ENCODE measurements around the gene PPP1R14C. TPM values are rescaled to one million over a fixed set of nuclear protein-coding genes. Genes with fewer than 3 reads are reported as not detected.

The PPP1R14C gene
- total and polyA plus RNA-seq, 2 donors (not counting 1 experiment from before 2014, with no cell fraction given) = 0.17 TPM; not detected in 1

- Histone ChIP-seq H4K20me1 (ENCODE audit: control insufficient read depth, extremely low read depth, insufficient read depth, low read length) (no peaks in the 10 kb centered on the region), H3K9me3 (ENCODE audit: control insufficient read depth, insufficient read depth, low read depth, low read length) (no peaks in the 10 kb centered on the region), H2AFZ (ENCODE audit: low read length) (no peak overlapping the region), H3K4me1 (ENCODE audit: control insufficient read depth, extremely low read depth, insufficient read depth, low read length) (no peaks in the 10 kb centered on the region), H3K27me3 (ENCODE audit: control insufficient read depth, insufficient read depth, low read length) (no peaks in the 10 kb centered on the region), H3K4me3 (replicated peaks in 1 of 4; ENCODE audit: control extremely low read depth in 1 of 4, insufficient read depth in 1 of 4, low read depth in 3 of 4, low read length in 4 of 4) (no peak overlapping the region), H3K36me3 (ENCODE audit: control insufficient read depth, insufficient read depth, low read length) (no peaks in the 10 kb centered on the region), H3K4me2 (ENCODE audit: extremely low read depth, insufficient read depth, low read length) (no peak overlapping the region), H3K79me2 (ENCODE audit: control insufficient read depth, insufficient read depth, low read length) (no peaks in the 10 kb centered on the region), H3K27ac (ENCODE audit: insufficient read depth, low read length) (no peak overlapping the region), H3K9ac (ENCODE audit: insufficient read depth, low read length) (no peak overlapping the region)
- DNase-seq (ENCODE audit: low read depth in 2 of 2) = no peak
- TF ChIP-seq CTCF (conservative IDR thresholded peaks at IDR 0.05 in 1 of 2, IDR thresholded peaks at IDR 0.05 in 1 of 2; ENCODE audit: low read depth in 1 of 2, low read length in 2 of 2) = no peak
- TF ChIP-seq EZH2 (IDR thresholded peaks at IDR 0.05; ENCODE audit: low read length, missing control alignments) = no peak
Measured at GRCh38 chr6:150203378-150203777, 60.5 kb downstream of the PPP1R14C start.

GRCh38 chr6:150203871-150204545 is 61.2 kb downstream of the PPP1R14C start:
- H3K4me1 ChIP-seq (ENCODE audit: control insufficient read depth, extremely low read depth, insufficient read depth, low read length) = no peaks in the 10 kb centered on the region
- no peak overlapping the region for H3K27ac ChIP-seq (ENCODE audit: insufficient read depth, low read length)
- H3K27me3 ChIP-seq (ENCODE audit: control insufficient read depth, insufficient read depth, low read length) = no peaks in the 10 kb centered on the region
- H3K36me3 ChIP-seq (ENCODE audit: control insufficient read depth, insufficient read depth, low read length) = no peaks in the 10 kb centered on the region
- no peak for DNase-seq (ENCODE audit: low read depth in 2 of 2)
- H4K20me1 ChIP-seq (ENCODE audit: control insufficient read depth, extremely low read depth, insufficient read depth, low read length) = no peaks in the 10 kb centered on the region
- no peaks in the 10 kb centered on the region for H3K79me2 ChIP-seq (ENCODE audit: control insufficient read depth, insufficient read depth, low read length)
- no peak overlapping the region for H2AFZ ChIP-seq (ENCODE audit: low read length)
- H3K9me3 ChIP-seq (ENCODE audit: control insufficient read depth, insufficient read depth, low read depth, low read length) = no peaks in the 10 kb centered on the region
- H3K4me2 ChIP-seq (ENCODE audit: extremely low read depth, insufficient read depth, low read length) = no peak overlapping the region
- H3K9ac ChIP-seq (ENCODE audit: insufficient read depth, low read length) = no peak overlapping the region
- TF ChIP-seq EZH2 (IDR thresholded peaks at IDR 0.05; ENCODE audit: low read length, missing control alignments) (no peak), CTCF (conservative IDR thresholded peaks at IDR 0.05 in 1 of 2, IDR thresholded peaks at IDR 0.05 in 1 of 2; ENCODE audit: low read depth in 1 of 2, low read length in 2 of 2) (no peak)
- H3K4me3 ChIP-seq (replicated peaks in 1 of 4; ENCODE audit: control extremely low read depth in 1 of 4, insufficient read depth in 1 of 4, low read depth in 3 of 4, low read length in 4 of 4) = no peak overlapping the region

DNA sequence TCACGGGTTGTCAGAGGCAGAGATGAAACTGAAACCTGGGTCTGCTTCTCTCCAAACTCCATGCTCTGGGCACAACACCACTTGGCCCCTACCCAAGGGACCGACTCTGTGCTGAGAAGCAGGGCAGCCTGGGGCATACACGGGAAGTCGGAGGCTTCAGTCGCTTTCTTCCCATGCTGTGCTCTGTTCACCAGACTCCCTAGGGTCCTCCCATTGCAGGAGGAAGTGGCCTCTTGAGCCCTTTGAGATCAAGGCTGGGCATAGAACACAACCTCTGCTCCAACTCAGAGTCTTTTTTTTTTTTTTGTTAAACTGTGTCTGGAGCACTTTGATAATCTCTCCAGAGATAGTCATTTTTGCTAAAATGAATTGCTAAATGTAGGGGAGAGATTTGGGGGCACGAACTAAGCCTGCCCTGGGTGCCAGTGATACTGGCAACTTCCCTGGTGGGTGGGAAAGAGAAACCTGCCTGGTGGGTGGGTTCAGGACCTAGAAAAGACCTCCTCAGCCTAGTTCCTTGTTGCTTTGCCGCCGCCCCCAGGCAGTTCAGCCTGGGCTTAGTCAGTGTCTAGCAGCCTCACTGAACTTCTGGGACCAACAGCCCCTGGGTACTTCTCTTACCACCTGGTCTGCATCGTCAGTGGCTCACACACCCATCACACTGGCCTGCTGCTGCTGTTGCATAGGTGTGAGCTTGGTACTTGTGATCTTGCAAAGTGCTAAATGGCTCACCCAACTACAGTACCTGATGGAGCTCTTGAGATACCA is 62.0 kb downstream of the PPP1R14C start:
- H3K4me1 ChIP-seq (ENCODE audit: control insufficient read depth, extremely low read depth, insufficient read depth, low read length) = no peaks in the 10 kb centered on the region
- no peak overlapping the region for H3K27ac ChIP-seq (ENCODE audit: insufficient read depth, low read length)
- no peak overlapping the region for H3K9ac ChIP-seq (ENCODE audit: insufficient read depth, low read length)
- no peak for DNase-seq (ENCODE audit: low read depth in 2 of 2)
- no peaks in the 10 kb centered on the region for H3K36me3 ChIP-seq (ENCODE audit: control insufficient read depth, insufficient read depth, low read length)
- no peaks in the 10 kb centered on the region for H3K27me3 ChIP-seq (ENCODE audit: control insufficient read depth, insufficient read depth, low read length)
- H2AFZ ChIP-seq (ENCODE audit: low read length) = no peak overlapping the region
- H3K4me3 ChIP-seq (replicated peaks in 1 of 4; ENCODE audit: control extremely low read depth in 1 of 4, insufficient read depth in 1 of 4, low read depth in 3 of 4, low read length in 4 of 4) = no peak overlapping the region
- TF ChIP-seq EZH2 (IDR thresholded peaks at IDR 0.05; ENCODE audit: low read length, missing control alignments) = no peak
- no peak for TF ChIP-seq CTCF (conservative IDR thresholded peaks at IDR 0.05 in 1 of 2, IDR thresholded peaks at IDR 0.05 in 1 of 2; ENCODE audit: low read depth in 1 of 2, low read length in 2 of 2)
- H3K79me2 ChIP-seq (ENCODE audit: control insufficient read depth, insufficient read depth, low read length) = no peaks in the 10 kb centered on the region
- no peaks in the 10 kb centered on the region for H3K9me3 ChIP-seq (ENCODE audit: control insufficient read depth, insufficient read depth, low read depth, low read length)
- H3K4me2 ChIP-seq (ENCODE audit: extremely low read depth, insufficient read depth, low read length) = no peak overlapping the region
- H4K20me1 ChIP-seq (ENCODE audit: control insufficient read depth, extremely low read depth, insufficient read depth, low read length) = no peaks in the 10 kb centered on the region

Measured in fibroblast of lung (primary cell).